ENCODE measurements around the gene TENM4. TPM values are rescaled to one million over a fixed set of nuclear protein-coding genes. Genes with fewer than 3 reads are reported as not detected.

Gene TENM4
- total RNA-seq, 1 experiment from 2014 or later = 9.9 TPM

DNA sequence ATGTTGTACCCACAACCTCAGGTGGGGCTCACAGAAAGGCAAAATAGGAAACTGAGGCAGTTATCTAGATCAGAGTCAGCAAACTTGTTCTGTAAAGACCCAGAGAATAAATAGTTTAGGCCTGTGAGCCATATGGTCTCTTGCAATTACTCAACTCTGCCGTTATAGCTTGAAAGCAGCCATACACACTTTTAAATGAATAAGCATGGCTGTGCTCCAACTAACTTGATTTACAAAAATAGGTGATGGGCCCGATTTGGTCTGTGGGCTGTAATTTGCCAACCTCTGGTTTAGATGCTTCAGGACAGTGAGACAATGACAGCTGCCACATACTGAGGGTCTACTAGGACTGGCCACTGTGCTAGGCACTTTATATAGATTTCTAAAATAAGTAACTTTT is 667.3 kb downstream of the TENM4 start:
- TF ChIP-seq CTCF (IDR thresholded peaks at IDR 0.05; ENCODE audit: unreplicated experiment) = no peak
- DNase-seq (ENCODE audit: unreplicated experiment) = no peak
- ChIA-PET CTCF (interaction anchor here (0.5 to 1.0 kb wide), 2 partner anchors 13 to 188 kb away, joined by 3 to 4 read pairs; no protein-coding TSS in a partner anchor), POLR2A (interaction anchor here (0.6 kb wide), 1 partner anchor 8 kb away, joined by 3 read pairs; no protein-coding TSS in a partner anchor)
- no peaks in the 10 kb centered on the region for H3K9me3 Mint-ChIP-seq (ENCODE audit: unreplicated experiment)
- intact Hi-C loops (cut with micrococcal nuclease) = no loop called here
- H3K36me3 Mint-ChIP-seq (ENCODE audit: insufficient read depth, unreplicated experiment) = no peaks in the 10 kb centered on the region
- no peaks in the 10 kb centered on the region for H3K27me3 Mint-ChIP-seq (ENCODE audit: insufficient read depth, unreplicated experiment)
- H3K27ac Mint-ChIP-seq (ENCODE audit: low read depth, unreplicated experiment) = no peak overlapping the region
- H3K4me1 Mint-ChIP-seq (ENCODE audit: insufficient read depth, unreplicated experiment) = no peaks in the 10 kb centered on the region
- H3K4me3 Mint-ChIP-seq (ENCODE audit: unreplicated experiment) = no peak overlapping the region
- BruUV-seq (replicated peaks) = no TSS peak

GRCh38 chr11:78773077-78773476 is 667.8 kb downstream of the TENM4 start:
- ChIA-PET CTCF (interaction anchor here (0.5 to 1.0 kb wide), 2 partner anchors 13 to 188 kb away, joined by 3 to 4 read pairs; no protein-coding TSS in a partner anchor), POLR2A (interaction anchor here (0.6 kb wide), 1 partner anchor 9 kb away, joined by 3 read pairs; no protein-coding TSS in a partner anchor)
- Mint-ChIP-seq H3K9me3 (ENCODE audit: unreplicated experiment) (no peaks in the 10 kb centered on the region), H3K36me3 (ENCODE audit: insufficient read depth, unreplicated experiment) (no peaks in the 10 kb centered on the region), H3K4me1 (ENCODE audit: insufficient read depth, unreplicated experiment) (no peaks in the 10 kb centered on the region), H3K4me3 (ENCODE audit: unreplicated experiment) (no peak overlapping the region), H3K27me3 (ENCODE audit: insufficient read depth, unreplicated experiment) (no peaks in the 10 kb centered on the region), H3K27ac (ENCODE audit: low read depth, unreplicated experiment) (no peak overlapping the region)
- no peak for TF ChIP-seq CTCF (IDR thresholded peaks at IDR 0.05; ENCODE audit: unreplicated experiment)
- intact Hi-C loops (cut with micrococcal nuclease) = no loop called here
- DNase-seq (ENCODE audit: unreplicated experiment) = peak; percentile 5
- BruUV-seq (replicated peaks) = no TSS peak

DNA sequence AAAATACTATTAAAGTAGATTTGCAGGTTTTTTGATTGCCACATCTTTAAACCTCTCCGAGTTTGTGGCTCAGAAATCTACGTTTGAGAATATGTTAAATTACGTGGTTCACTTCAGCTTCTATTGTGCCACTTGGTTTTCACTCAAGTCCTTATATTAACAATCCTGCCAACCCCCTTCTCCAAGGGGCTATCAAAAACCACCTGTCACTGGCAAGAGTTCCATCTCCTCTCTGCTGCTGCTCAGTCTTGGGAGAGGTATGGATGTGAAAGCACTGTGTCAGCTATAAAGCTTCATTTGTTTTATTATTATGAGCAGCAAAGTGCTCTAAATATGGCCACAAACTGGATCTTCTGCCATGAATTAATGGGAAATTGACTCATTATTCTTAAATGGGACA is 668.6 kb downstream of the TENM4 start:
- DNase-seq (ENCODE audit: unreplicated experiment) = no peak
- Mint-ChIP-seq H3K4me3 (ENCODE audit: unreplicated experiment) (no peak overlapping the region), H3K9me3 (ENCODE audit: unreplicated experiment) (no peaks in the 10 kb centered on the region), H3K4me1 (ENCODE audit: insufficient read depth, unreplicated experiment) (no peaks in the 10 kb centered on the region), H3K36me3 (ENCODE audit: insufficient read depth, unreplicated experiment) (no peaks in the 10 kb centered on the region), H3K27me3 (ENCODE audit: insufficient read depth, unreplicated experiment) (no peaks in the 10 kb centered on the region), H3K27ac (ENCODE audit: low read depth, unreplicated experiment) (no peak overlapping the region)
- CTCF ChIA-PET = no interaction called here
- no peak for TF ChIP-seq CTCF (IDR thresholded peaks at IDR 0.05; ENCODE audit: unreplicated experiment)
- intact Hi-C loops (cut with micrococcal nuclease) = no loop called here
- no TSS peak for BruUV-seq (replicated peaks)
- POLR2A ChIA-PET = no interaction called here

DNA sequence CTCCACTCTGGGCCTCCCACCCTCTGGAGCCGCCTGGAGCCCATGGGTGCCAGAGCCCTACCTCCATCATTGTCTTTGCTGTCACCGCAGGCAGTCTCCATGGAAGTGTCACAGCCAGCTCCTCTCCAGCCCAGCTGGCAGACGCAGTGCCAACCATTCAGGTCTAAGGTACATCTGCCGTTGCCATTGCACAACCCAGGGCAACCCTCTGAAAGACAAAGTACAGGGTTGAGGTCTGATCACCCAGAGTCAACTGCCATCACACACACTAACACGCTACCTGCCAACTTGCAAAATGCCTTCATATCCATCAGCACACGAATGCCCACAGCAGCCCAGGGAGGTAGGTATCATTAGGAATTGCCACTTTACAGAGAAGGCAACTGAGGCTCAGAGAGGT is 669.9 kb downstream of the TENM4 start:
- intact Hi-C loops (cut with micrococcal nuclease) = no loop called here
- Mint-ChIP-seq H3K36me3 (ENCODE audit: insufficient read depth, unreplicated experiment) (no peaks in the 10 kb centered on the region), H3K9me3 (ENCODE audit: unreplicated experiment) (no peaks in the 10 kb centered on the region), H3K27ac (ENCODE audit: low read depth, unreplicated experiment) (no peak overlapping the region), H3K4me3 (ENCODE audit: unreplicated experiment) (no peak overlapping the region), H3K4me1 (ENCODE audit: insufficient read depth, unreplicated experiment) (no peaks in the 10 kb centered on the region), H3K27me3 (ENCODE audit: insufficient read depth, unreplicated experiment) (no peaks in the 10 kb centered on the region)
- ChIA-PET CTCF (interaction anchor here (0.6 to 1.0 kb wide), 2 partner anchors 27 to 55 kb away, joined by 3 to 4 read pairs; no protein-coding TSS in a partner anchor), POLR2A (no interaction called here)
- no peak for DNase-seq (ENCODE audit: unreplicated experiment)
- TF ChIP-seq CTCF (IDR thresholded peaks at IDR 0.05; ENCODE audit: unreplicated experiment) = no peak
- BruUV-seq (replicated peaks) = no TSS peak

Measured in MCF 10A (cell line).